Hepatocyte (in vitro differentiated cells): ENCODE results near the gene PSMB10.

Experiments used
- CTCF ChIP-seq: fragments of 200-600 bp; sonication (generic); IDR thresholded peaks from 2 replicates; pipeline ENCODE4 v1.5.1; 2016; ENCODE audit warnings: antibody characterized with exemption, mild to moderate bottlenecking; ENCODE audit not compliant: poor library complexity
- EZH2 ChIP-seq: fragments of 200-600 bp; sonication (generic); IDR thresholded peaks from 2 replicates; pipeline ENCODE4 v1.6.1; 2016; ENCODE audit warnings: antibody characterized with exemption, mild to moderate bottlenecking, borderline replicate concordance
- EZH2phosphoT487 ChIP-seq: fragments of 200-600 bp; sonication (generic); IDR thresholded peaks from one replicate; pipeline ENCODE4 v1.6.1; 2018; ENCODE audit warnings: antibody characterized with exemption, mild to moderate bottlenecking, low read depth, moderate library complexity; ENCODE audit not compliant: unreplicated experiment, severe bottlenecking

- no peak for TF ChIP-seq CTCF
- no peak for TF ChIP-seq EZH2
- TF ChIP-seq EZH2phosphoT487, result no peak
These were observed at the start of gene PSMB10 for GRCh38 chr16:67936124-67936879.
